OCI-LY3 (cell line): Measurements from ENCODE around the gene AMBRA1.
A peak's percentile ranks its signal among the peaks of the same experiment; 100 is the strongest.

ENCODE experiments used
- H2AFZ ChIP-seq: fragments of 200-600, 300-600 bp; shearing (Covaris generic); 2 replicates; pipeline ENCODE4 v1.6.0; 2014; ENCODE audit warnings: antibody characterized with exemption, low read depth, low read length
- H3K27ac ChIP-seq: fragments of 200-600, 300-600 bp; sonication (generic); 2 replicates; pipeline ENCODE4 v1.5.1; 2014; ENCODE audit warnings: mild to moderate bottlenecking, low read length, moderate library complexity, mixed read lengths
- H3K27me3 ChIP-seq: fragments of 200-600, 300-600 bp; sonication (generic); 2 replicates; pipeline ENCODE4 v1.6.1; 2014; ENCODE audit warnings: low read depth, low read length, mixed read lengths
- H3K36me3 ChIP-seq: fragments of 200-600, 300-600 bp; sonication (generic); replicated peaks from 2 replicates; pipeline ENCODE3; 2014; ENCODE audit warnings: low read depth, low read length, mixed read lengths
- H3K4me1 ChIP-seq: fragments of 300-600, 200-600 bp; sonication (generic); 2 replicates; pipeline ENCODE4 v1.6.1; 2014; ENCODE audit warnings: low read length, mixed read lengths
- H3K4me2 ChIP-seq: fragments of 200-600, 300-600 bp; sonication (generic); 2 replicates; pipeline ENCODE4 v1.6.1; 2014; ENCODE audit warnings: low read length, mixed read lengths
- H3K4me3 ChIP-seq: fragments of 300-600, 200-600 bp; sonication (generic); 2 replicates; pipeline ENCODE4 v1.5.1; 2014; ENCODE audit warnings: antibody characterized with exemption, mild to moderate bottlenecking, low read length, moderate library complexity
- H3K79me2 ChIP-seq: fragments of 300-600, 200-600 bp; shearing (Covaris generic); 2 replicates; pipeline ENCODE4 v1.6.1; 2014; ENCODE audit warnings: mild to moderate bottlenecking, low read length, mixed read lengths
- H3K9ac ChIP-seq: fragments of 300-600, 200-600 bp; shearing (Covaris generic); 2 replicates; pipeline ENCODE4 v1.6.0; 2014; ENCODE audit warnings: mild to moderate bottlenecking, low read length, moderate library complexity
- H3K9me3 ChIP-seq: fragments of 200-600, 300-600 bp; shearing (Covaris generic); 2 replicates; pipeline ENCODE4 v1.6.1; 2014; ENCODE audit warnings: low read length, mixed read lengths; ENCODE audit not compliant: insufficient read depth
- H4K20me1 ChIP-seq: fragments of 200-600, 300-600 bp; sonication (generic); 2 replicates; pipeline ENCODE4 v1.6.1; 2016; ENCODE audit warnings: low read length, mixed read lengths; ENCODE audit not compliant: insufficient read depth
- EZH2phosphoT487 ChIP-seq: fragments of 200-600 bp; shearing (Covaris generic); IDR thresholded peaks from 2 replicates; pipeline ENCODE4 v1.6.1; 2018; ENCODE audit warnings: antibody characterized with exemption, mixed run types, low read depth
- TF ChIP-seq, protein P1 (sequence below): fragments of 200-600, 300-600 bp; sonication (generic); IDR thresholded peaks from 2 replicates; pipeline ENCODE4 v1.5.1; 2014; ENCODE audit warnings: antibody characterized with exemption, low read length, low read depth

The AMBRA1 gene

DNA sequence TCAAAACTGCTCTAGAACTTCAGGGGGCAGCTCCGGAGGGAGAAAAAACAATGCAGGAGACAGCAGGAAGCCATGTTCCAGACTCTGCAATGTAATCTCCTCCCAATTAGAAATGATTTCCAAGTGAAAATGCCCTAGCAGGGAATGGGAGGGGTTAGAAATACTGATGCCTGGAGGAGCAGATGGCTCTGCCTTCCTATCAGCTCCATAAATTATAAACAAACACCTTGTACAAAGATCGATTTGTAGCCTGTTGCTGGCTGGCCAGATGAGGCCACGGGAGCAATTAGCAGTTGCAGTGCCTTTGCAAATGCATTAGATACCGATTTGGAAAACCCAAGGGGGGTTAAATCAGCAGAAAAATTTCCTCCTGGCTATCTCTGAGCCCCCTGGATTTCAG is 155.6 kb downstream of the AMBRA1 start:
- peaks cover 31% of the 10 kb centered on the region for H3K4me1 ChIP-seq
- H3K79me2 ChIP-seq: 0 out of 2 replicates have a peak, but pooled peaks cover 3% of the 10 kb centered on the region
- H4K20me1 ChIP-seq: 0 out of 2 replicates have a peak, but pooled peaks cover 5% of the 10 kb centered on the region
- H3K27ac ChIP-seq: no peak overlapping the region
- H3K36me3 ChIP-seq: peaks cover 5% of the 10 kb centered on the region
- no peaks in the 10 kb centered on the region for H3K27me3 ChIP-seq
- no peaks in the 10 kb centered on the region for H3K9me3 ChIP-seq
- no peak overlapping the region for H3K4me2 ChIP-seq
- no peak overlapping the region for H3K9ac ChIP-seq
- no peak overlapping the region for H3K4me3 ChIP-seq
- H2AFZ ChIP-seq: no peak overlapping the region
- TF ChIP-seq EZH2phosphoT487: no peak
- TF ChIP-seq, protein P1, sequence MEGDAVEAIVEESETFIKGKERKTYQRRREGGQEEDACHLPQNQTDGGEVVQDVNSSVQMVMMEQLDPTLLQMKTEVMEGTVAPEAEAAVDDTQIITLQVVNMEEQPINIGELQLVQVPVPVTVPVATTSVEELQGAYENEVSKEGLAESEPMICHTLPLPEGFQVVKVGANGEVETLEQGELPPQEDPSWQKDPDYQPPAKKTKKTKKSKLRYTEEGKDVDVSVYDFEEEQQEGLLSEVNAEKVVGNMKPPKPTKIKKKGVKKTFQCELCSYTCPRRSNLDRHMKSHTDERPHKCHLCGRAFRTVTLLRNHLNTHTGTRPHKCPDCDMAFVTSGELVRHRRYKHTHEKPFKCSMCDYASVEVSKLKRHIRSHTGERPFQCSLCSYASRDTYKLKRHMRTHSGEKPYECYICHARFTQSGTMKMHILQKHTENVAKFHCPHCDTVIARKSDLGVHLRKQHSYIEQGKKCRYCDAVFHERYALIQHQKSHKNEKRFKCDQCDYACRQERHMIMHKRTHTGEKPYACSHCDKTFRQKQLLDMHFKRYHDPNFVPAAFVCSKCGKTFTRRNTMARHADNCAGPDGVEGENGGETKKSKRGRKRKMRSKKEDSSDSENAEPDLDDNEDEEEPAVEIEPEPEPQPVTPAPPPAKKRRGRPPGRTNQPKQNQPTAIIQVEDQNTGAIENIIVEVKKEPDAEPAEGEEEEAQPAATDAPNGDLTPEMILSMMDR: no peak

DNA sequence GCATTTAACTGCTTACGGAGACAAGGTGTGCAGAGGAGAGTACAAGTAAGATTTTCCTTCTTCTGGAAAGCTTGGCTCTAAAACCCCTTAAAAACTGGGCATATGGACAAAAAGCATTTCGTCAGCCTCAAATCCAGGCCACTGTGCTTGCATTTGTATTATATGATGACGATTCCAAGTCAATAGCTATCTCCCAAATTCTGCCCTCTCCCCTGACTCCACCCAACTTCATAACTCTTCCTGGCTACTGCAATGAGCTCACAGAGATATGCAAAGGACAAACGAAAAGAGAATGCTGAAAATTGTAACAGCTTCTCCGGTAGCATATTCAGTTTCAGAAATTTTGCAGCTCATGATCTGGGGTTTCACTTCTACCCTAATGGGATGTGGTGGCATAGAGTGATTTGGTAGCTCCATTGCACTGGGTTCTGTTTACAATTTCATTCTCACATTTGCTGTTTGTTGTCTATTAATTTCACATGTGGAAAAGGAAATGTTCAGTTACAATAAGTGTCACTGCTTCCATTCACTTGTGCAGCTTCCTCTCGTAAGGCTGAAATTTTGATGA is 156.6 kb downstream of the AMBRA1 start:
- no peaks in the 10 kb centered on the region for H3K9me3 ChIP-seq
- H4K20me1 ChIP-seq: 0 out of 2 replicates have a peak, but pooled peaks cover 5% of the 10 kb centered on the region
- H3K36me3 ChIP-seq: peaks cover 9% of the 10 kb centered on the region
- 0 out of 2 replicates have a peak, but pooled peaks cover 3% of the 10 kb centered on the region for H3K79me2 ChIP-seq
- no peak overlapping the region for H2AFZ ChIP-seq
- peak overlapping the region; percentile 18; the same call in 1 of the 2 replicates for H3K4me3 ChIP-seq
- peak overlapping the region; percentile 62 for H3K4me2 ChIP-seq
- no peak overlapping the region for H3K9ac ChIP-seq
- H3K27me3 ChIP-seq: no peaks in the 10 kb centered on the region
- H3K27ac ChIP-seq: peak overlapping the region; percentile 35
- TF ChIP-seq EZH2phosphoT487: no peak
- TF ChIP-seq, protein P1: no peak
- H3K4me1 ChIP-seq: peaks cover 31% of the 10 kb centered on the region

DNA sequence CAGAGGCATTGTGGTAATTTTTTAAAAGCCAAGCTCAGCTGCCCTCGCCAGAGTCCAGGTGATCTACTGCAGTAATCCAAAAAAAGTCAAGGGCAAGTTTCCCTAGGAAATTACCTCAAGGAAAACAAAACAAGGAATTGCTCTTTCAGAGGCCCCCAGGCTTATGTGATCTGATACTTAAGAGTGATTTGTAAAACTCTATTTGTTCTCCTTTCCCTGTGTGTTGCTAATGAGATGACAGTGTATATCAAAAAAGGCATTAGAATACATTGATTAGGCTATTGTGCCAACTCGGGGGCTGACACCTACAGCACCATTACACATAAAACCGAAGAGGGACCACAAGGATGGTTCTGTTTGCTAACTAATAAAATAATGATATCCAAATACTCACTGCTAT is 157.7 kb downstream of the AMBRA1 start:
- Histone ChIP-seq H3K79me2 (0 out of 2 replicates have a peak, but pooled peaks cover 3% of the 10 kb centered on the region), H2AFZ (no peak overlapping the region), H3K9me3 (no peaks in the 10 kb centered on the region), H3K36me3 (peaks cover 13% of the 10 kb centered on the region), H3K4me1 (peaks cover 31% of the 10 kb centered on the region), H3K4me2 (no peak overlapping the region), H3K27ac (no peak overlapping the region), H3K4me3 (no peak overlapping the region), H3K27me3 (no peaks in the 10 kb centered on the region), H3K9ac (no peak overlapping the region), H4K20me1 (0 out of 2 replicates have a peak, but pooled peaks cover 5% of the 10 kb centered on the region)
- no peak for TF ChIP-seq EZH2phosphoT487
- TF ChIP-seq, protein P1: no peak

DNA sequence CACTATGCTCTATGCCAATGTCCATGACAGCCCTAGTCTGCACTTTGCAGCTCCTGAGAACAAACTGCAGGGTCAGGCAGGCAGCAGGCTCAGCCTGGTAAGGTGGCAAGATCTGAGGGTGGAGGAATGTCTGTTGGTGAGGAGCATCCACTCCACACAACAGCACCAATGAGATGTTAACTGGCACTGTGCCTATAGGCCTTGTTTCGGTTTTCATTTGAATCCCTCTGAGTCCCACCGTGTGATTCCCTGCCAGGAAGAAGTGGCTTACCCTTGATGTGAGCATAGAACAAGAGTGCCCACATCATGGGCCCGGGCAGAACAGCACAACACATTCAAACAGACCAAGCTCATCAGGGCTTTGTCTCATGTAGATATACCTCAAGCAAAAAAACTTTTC is 158.1 kb downstream of the AMBRA1 start:
- Histone ChIP-seq H3K9ac (no peak overlapping the region), H3K27ac (no peak overlapping the region), H3K4me1 (peaks cover 31% of the 10 kb centered on the region), H3K4me3 (no peak overlapping the region), H4K20me1 (0 out of 2 replicates have a peak, but pooled peaks cover 5% of the 10 kb centered on the region), H3K79me2 (0 out of 2 replicates have a peak, but pooled peaks cover 3% of the 10 kb centered on the region), H3K36me3 (peaks cover 16% of the 10 kb centered on the region), H3K27me3 (no peaks in the 10 kb centered on the region), H3K4me2 (no peak overlapping the region), H3K9me3 (no peaks in the 10 kb centered on the region), H2AFZ (no peak overlapping the region)
- no peak for TF ChIP-seq EZH2phosphoT487
- TF ChIP-seq, protein P1: no peak
